Measurements from ENCODE around the gene EPS8L2.

EPS8L2 gene

GRCh38 chr11:763073-763463 is 57.0 kb downstream of the EPS8L2 start:
- peak; percentile 67 for DNase-seq

DNA sequence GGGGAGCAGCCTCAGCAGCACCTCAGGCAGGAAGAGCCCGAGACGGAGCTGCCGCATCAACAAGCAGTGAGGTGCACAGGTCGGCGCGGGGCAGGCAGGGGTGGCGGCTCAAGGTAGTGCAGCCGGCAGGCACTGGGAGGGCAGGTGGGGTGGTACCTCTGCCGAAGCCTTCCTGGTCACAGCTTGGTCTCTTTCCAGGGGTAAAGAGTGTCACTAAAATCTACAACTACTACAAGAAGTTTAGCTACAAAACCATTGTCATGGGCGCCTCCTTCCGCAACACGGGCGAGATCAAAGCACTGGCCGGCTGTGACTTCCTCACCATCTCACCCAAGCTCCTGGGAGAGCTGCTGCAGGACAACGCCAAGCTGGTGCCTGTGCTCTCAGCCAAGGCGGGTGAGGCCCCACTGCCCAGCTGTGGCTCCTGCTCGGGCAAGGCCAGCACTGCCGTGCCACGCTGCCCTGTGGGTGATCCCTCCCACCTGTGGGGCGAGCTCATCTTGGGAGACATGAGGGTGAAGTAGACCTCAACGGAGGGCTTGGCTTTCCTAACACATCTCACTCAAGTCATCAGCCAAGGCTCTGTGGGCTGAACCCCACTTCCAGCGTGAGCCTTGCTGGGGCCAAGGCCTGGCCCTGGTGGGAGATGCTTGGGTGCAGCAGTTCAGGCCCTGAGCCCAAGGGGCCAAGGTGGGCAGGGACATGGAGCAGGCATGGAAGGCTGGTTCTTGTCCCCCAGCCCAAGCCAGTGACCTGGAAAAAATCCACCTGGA is 57.7 kb downstream of the EPS8L2 start:
- no peak for DNase-seq

GRCh38 chr11:764322-765024 is 58.4 kb downstream of the EPS8L2 start:
- peak; percentile 22 for DNase-seq

GRCh38 chr11:765025-765801 is 59.2 kb downstream of the EPS8L2 start:
- peak; percentile 3 for DNase-seq

DNA sequence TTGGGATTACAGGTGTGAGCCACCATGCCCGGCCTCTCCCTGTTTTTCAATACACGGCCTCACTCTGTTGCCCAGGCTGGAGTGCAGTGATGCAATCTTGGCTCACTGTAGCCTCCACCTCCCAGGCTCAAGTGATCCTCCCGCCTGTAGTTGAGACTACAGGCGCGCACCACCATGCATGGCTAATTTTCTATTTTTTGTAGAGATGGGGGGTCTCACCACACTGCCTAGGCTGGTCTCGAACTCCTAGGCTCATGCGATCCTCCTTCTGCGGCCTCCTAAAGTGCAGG is 59.7 kb downstream of the EPS8L2 start:
- no peak for DNase-seq

DNA sequence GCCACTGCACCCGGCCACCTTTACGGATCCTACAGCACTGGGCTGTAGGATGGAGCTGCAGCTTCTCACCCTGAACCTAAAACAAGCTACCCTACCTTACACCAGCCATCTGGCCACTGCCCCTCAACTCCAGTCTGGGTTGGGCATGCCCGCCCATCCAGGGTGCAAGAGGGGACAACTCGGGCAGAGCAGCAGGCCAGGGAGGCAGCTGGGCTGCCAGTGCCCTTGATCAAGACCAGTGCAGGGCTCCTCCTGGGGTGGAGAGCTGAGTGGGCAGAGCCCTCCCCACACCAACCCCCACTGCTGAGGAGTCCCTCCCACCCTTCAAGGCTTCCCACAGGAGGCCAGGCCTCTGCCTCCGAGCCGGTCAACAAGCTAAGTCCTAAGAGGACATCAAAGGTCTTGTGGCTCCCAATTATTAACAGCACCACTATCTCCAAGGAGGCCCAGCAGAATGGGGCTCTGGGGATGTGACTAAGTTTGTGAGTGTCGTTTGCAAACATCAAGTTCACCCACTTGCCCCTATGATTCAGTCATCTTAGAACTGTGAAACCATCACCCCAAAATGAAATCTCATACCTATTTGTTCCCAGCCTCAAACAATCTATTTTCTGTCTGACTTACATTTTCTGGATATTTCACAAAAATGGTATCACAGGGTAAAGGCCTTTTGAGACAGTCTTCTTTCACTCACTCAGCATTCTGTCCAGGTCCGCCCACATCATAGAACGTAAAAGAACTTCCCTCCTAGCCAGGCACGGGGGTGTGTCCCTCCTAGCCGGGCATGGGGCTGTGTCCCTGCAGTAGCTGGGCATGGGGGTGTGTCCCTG is 60.3 kb downstream of the EPS8L2 start:
- DNase-seq = no peak

DNA sequence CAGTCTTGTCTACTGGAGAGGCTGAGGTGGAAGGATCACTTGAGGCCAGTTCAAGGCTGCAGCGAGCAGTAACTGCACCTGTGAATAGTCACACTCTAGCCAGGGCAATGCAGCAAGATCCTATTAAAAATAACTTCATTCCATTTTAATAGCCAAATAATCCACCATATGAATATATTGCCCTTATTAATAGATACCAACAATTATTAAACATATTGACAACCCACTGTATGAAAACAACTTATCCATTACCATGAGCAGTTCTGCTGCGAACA is 60.8 kb downstream of the EPS8L2 start:
- DNase-seq = no peak

DNA sequence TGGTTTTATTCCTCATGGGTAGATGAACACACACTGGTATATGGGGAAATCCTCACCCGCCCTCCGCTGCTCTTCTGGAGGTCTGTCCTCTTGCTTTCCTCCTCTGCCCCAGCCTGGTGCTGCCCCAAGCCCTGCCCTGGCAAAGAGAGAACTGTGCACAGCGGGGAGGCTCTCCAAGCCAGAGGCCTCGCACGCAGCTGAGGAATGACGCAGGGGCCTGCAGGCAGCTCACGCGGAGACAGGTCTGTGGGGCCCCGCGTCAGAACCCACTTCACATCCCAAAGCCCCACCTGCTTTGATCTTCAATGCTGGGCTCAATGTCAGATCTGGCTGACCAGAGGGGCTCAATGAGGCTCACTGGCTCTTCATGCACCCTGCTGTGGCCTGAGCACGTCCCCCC is 61.2 kb downstream of the EPS8L2 start:
- DNase-seq = no peak

GRCh38 chr11:769887-770641 is 64.0 kb downstream of the EPS8L2 start:
- no peak for DNase-seq

DNA sequence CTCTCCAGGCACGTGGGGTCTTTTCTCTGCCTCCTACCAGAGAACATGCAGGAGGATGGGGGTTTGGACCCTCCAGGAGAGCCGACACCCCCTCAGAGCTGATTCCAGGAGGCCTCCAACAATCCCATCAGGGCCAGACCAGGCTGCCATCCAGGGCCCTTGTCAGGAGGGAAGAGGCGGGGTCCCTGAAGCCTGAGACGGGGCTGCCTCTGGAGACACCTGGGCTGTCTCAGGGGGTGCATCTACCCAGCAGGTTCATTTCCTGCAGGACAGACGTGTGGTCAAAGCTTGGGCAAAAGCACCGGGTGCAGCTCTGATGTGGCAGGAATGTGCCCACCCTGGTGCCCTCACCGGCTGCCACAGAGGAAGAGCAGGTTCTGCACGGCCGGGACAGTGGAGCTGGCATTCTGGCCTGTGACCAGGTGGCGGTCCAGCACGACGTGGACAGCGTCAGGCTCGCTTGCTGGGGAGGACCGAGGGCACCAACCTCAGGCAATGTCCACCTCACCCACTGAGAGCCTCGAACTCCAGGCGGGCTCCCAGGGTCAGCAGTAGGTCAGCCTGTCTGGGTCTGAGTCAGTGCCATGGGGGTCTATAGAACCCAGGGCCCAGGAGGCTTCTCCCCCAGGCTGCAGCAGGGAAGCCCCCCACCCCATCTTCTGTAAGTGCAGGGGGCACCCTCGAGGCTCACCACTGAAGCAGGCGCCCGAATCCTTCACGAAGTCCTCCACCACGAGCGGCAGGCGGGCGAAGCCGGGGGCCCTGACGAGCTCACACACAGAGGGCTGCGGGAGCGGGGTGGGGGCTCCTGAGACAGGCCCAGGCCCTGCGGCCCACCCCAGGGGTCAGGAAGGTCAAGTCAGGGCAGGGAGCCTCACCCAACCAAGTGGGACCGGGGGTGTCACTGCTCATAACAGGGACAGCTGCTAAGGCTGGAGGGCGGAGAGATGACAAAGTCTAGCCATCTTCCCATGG is 64.9 kb downstream of the EPS8L2 start:
- no peak for DNase-seq

GRCh38 chr11:771617-772204 is 65.7 kb downstream of the EPS8L2 start:
- no peak for DNase-seq

GRCh38 chr11:772429-773390 is 66.7 kb downstream of the EPS8L2 start:
- no peak for DNase-seq

- no peak for DNase-seq
These were observed 67.4 kb downstream of the EPS8L2 start for GRCh38 chr11:773425-773824.

- DNase-seq = no peak
These were observed 67.8 kb downstream of the EPS8L2 start for GRCh38 chr11:773830-774229.

- no peak for DNase-seq
These were observed 69.0 kb downstream of the EPS8L2 start for GRCh38 chr11:774873-775592.

DNA sequence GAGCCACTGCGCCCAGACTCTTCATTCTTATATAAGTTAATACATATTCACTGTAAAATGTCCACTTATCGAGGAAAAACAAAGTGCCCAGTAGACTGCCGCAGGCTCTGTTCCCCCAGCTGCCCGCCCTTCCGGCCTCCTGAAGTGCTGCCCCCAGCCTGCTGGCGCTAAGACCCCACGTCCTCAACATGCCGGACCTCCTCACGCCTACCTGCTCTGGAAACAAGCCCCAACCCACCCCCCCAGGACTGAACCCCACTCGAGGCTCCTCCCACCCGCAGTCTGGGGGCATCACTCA is 70.2 kb downstream of the EPS8L2 start:
- no peak for DNase-seq

DNA sequence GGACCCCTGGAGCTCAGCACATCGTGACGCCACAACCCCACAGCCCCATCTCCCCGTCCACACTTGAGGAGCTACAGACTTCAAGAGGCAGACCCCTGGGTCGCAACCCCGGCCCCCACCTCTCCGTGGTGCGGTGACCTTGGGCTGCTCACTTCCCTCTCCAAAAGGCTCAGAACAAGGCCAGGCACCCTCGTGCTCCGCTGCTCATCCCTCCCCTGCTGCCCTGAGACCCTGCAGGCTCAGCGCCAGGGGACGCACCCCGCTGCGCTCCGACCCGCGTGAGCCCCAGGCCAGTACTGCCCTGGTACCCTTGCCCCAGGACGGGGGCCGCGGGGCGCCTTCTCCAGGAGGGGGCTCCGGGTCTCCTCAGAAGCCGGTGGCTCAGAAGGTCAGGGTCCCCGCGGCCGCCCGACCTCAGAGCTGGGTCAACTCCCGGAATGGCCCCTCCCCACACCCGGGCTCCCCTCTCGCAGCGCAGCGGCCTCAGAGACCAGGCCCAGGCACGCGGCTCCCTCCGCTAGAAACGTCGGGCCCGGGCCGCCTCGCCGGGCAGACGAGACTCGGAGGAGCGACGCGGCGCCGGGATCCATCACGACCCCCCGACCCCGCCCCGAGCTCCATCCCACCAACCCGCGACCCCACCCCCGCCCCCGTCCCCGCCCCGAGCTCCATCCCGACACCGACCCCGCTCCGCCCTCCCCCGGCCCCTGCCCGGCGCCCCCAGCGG is 70.7 kb downstream of the EPS8L2 start:
- no peak for DNase-seq

Data from NCI-H2171 treated with DMSO at 0.1 percent for 48 hours (cell line).